HepG2 (cell line): ENCODE measurements around the gene ALDH2. TPM values are rescaled to one million over a fixed set of nuclear protein-coding genes. Genes with fewer than 3 reads are reported as not detected.

ENCODE experiments used
- FOSL2 ChIP-seq: sonication (generic); formaldehyde crosslinking; IDR thresholded peaks from 2 replicates; pipeline ENCODE4 v1.4.0; 2020; ENCODE audit warnings: missing genetic modification reagents
- MED1 ChIP-seq: sonication (generic); formaldehyde crosslinking; IDR thresholded peaks from 2 replicates; pipeline ENCODE4 v1.4.0; 2020; ENCODE audit warnings: missing genetic modification reagents
- RXRB ChIP-seq: IDR thresholded peaks from 2 replicates; pipeline ENCODE4 v1.6.1; 2016; ENCODE audit warnings: borderline replicate concordance, missing genetic modification reagents, missing compliant biosample characterization
- ZIK1 ChIP-seq: sonication (generic); formaldehyde crosslinking; IDR thresholded peaks from 2 replicates; pipeline ENCODE4 v1.5.0; 2020; ENCODE audit warnings: mild to moderate bottlenecking, low read depth, missing genetic modification reagents, borderline replicate concordance
- ZNF296 ChIP-seq: sonication (generic); formaldehyde crosslinking; conservative IDR thresholded peaks from 2 replicates; pipeline ENCODE4 v1.5.0; 2020; ENCODE audit warnings: mild to moderate bottlenecking, missing genetic modification reagents
- ZNF510 ChIP-seq: sonication (generic); formaldehyde crosslinking; IDR thresholded peaks from 2 replicates; pipeline ENCODE4 v1.4.0; 2020; ENCODE audit warnings: low read depth, mild to moderate bottlenecking, missing genetic modification reagents
- polyA plus RNA-seq, 8 experiments: library from polyadenylated mRNA; depleted of rRNA in 3 of 8; stranded (reverse) in 7 of 8; unstranded in 1 of 8; fragments of >200 nt; fragmentation: Illumina TruSeq in 4 of 8; extraction: Trizol in 4 of 8; gene quantifications; 2 replicates each; pipeline versions ENCODE4 v1.2.1 to v1.2.3, GENCODE V29; 2011 to 2016; ENCODE audit warnings: low read depth in 4 of 8, missing spikeins in 1 of 8, mixed read lengths in 1 of 8; ENCODE audit not compliant: insufficient read depth in 1 of 8
- total RNA-seq, 5 experiments: library from RNA; depleted of rRNA; stranded (reverse); fragments of >200 nt; fragmentation: Illumina TruSeq; extraction: Trizol; gene quantifications; 2 replicates each; pipeline ENCODE4 v1.2.3, GENCODE V29; 2016; ENCODE audit warnings: low read depth in 1 of 5
- TF ChIP-seq, protein P1 (sequence below), 2 experiments: sonication (generic) in 1 of 2; formaldehyde crosslinking in 1 of 2; IDR thresholded peaks; 2 replicates each; pipeline versions ENCODE4 v1.4.0 to v1.6.1; 2018 to 2020; ENCODE audit warnings: missing genetic modification reagents in 2 of 2, borderline replicate concordance in 1 of 2, low read depth in 1 of 2, mild to moderate bottlenecking in 1 of 2, missing biosample characterization in 1 of 2
- TF ChIP-seq, protein P2 (sequence below): sonication (generic); formaldehyde crosslinking; IDR thresholded peaks from 2 replicates; pipeline ENCODE4 v1.5.0; 2020; ENCODE audit warnings: missing genetic modification reagents
- TF ChIP-seq, protein P3 (sequence below): IDR thresholded peaks from 2 replicates; pipeline ENCODE4 v1.6.1; 2018; ENCODE audit warnings: missing genetic modification reagents, mild to moderate bottlenecking, missing compliant biosample characterization
- TF ChIP-seq, protein P4 (sequence below): sonication (generic); formaldehyde crosslinking; IDR thresholded peaks from 2 replicates; pipeline ENCODE4 v1.5.1; 2020; ENCODE audit warnings: mild to moderate bottlenecking, moderate library complexity, missing genetic modification reagents

ALDH2 gene
- total and polyA plus RNA-seq, 2 of the 13 experiments (the other 11 are each of a cell fraction or from before 2014, with no cell fraction given): 78.8 to 103 TPM

DNA sequence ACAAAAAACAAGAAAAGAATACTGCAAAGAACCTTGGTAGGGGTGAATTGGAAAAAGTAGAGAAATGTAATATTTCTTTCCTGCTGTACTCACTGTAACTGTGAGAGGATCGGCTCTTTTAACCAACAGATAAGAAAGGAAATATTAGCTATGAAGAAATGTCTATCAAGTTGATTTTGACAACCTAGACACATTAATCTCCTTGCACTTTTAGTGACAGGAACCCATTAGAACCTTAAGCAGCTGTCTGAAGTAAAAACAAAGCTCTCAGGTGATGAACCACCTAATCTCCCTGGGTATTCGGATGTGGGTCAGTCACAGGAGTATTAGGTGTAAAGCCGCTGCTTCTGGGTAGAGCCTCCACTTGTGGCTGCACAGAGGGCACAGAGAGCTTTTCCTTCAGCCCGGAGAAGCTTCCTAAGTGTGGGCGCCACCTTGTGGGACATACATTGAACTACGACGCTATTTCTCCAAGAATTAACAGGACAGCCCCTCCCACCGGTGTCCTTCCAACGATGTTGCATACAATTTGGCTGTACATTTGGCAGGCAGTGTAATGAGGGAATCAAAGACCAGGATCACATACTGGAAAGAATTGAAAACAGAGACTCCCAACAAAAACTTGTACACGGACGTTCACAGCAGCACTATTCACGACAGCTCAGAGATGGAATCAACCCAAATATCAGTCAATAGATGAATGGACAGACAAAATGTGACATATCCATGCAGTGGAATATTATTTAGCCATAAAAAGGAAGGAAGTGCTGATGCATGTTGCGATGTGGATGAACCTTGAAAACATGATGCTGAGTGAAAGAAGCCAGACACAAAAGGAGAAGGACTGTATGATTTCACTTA, 46.4 kb downstream of the ALDH2 start (continued):
- TF ChIP-seq, protein P1, sequence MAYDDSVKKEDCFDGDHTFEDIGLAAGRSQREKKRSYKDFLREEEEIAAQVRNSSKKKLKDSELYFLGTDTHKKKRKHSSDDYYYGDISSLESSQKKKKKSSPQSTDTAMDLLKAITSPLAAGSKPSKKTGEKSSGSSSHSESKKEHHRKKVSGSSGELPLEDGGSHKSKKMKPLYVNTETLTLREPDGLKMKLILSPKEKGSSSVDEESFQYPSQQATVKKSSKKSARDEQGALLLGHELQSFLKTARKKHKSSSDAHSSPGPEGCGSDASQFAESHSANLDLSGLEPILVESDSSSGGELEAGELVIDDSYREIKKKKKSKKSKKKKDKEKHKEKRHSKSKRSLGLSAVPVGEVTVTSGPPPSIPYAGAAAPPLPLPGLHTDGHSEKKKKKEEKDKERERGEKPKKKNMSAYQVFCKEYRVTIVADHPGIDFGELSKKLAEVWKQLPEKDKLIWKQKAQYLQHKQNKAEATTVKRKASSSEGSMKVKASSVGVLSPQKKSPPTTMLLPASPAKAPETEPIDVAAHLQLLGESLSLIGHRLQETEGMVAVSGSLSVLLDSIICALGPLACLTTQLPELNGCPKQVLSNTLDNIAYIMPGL (CRISPR knock-in tag; IDR thresholded peaks at IDR 0.05; ENCODE audit: borderline replicate concordance in 1 of 2, low read depth in 1 of 2): peak in 1 of 2 experiments; percentile 48; a peak in 1 of 4 replicates
- TF ChIP-seq ZIK1 (no peak), ZNF510 (no peak), MED1 (peak; percentile 18; the same call in 1 of the 2 replicates), FOSL2 (0 out of 2 replicates have a peak, but pooled peaks have one; percentile 27), ZNF296 (CRISPR knock-in tag) (no peak), RXRB (peak; percentile 14; the same call in 1 of the 2 replicates)
- TF ChIP-seq, protein P2, sequence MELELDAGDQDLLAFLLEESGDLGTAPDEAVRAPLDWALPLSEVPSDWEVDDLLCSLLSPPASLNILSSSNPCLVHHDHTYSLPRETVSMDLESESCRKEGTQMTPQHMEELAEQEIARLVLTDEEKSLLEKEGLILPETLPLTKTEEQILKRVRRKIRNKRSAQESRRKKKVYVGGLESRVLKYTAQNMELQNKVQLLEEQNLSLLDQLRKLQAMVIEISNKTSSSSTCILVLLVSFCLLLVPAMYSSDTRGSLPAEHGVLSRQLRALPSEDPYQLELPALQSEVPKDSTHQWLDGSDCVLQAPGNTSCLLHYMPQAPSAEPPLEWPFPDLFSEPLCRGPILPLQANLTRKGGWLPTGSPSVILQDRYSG: no peak
- TF ChIP-seq, protein P3, sequence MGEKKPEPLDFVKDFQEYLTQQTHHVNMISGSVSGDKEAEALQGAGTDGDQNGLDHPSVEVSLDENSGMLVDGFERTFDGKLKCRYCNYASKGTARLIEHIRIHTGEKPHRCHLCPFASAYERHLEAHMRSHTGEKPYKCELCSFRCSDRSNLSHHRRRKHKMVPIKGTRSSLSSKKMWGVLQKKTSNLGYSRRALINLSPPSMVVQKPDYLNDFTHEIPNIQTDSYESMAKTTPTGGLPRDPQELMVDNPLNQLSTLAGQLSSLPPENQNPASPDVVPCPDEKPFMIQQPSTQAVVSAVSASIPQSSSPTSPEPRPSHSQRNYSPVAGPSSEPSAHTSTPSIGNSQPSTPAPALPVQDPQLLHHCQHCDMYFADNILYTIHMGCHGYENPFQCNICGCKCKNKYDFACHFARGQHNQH (CRISPR knock-in tag): no peak
- TF ChIP-seq, protein P4, sequence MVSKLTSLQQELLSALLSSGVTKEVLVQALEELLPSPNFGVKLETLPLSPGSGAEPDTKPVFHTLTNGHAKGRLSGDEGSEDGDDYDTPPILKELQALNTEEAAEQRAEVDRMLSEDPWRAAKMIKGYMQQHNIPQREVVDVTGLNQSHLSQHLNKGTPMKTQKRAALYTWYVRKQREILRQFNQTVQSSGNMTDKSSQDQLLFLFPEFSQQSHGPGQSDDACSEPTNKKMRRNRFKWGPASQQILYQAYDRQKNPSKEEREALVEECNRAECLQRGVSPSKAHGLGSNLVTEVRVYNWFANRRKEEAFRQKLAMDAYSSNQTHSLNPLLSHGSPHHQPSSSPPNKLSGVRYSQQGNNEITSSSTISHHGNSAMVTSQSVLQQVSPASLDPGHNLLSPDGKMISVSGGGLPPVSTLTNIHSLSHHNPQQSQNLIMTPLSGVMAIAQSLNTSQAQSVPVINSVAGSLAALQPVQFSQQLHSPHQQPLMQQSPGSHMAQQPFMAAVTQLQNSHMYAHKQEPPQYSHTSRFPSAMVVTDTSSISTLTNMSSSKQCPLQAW (CRISPR knock-in tag): 0 out of 2 replicates have a peak, but pooled peaks have one; percentile 41
